GM19099 (cell line): Measurements from ENCODE around the gene GALT.

ENCODE experiments used
- POLR2A ChIP-seq: IDR thresholded peaks from 3 replicates; pipeline ENCODE4 v1.6.1; 2011; ENCODE audit warnings: low read depth; ENCODE audit not compliant: insufficient read length; ENCODE audit errors: extremely low read depth

The GALT gene

GRCh38 chr9:34646211-34647083 lies at the start of gene GALT:
Gene GALT (plus strand): TSS chr9:34646675. CDS start chr9:34646705, 30 bp downstream.
- peak; percentile 74 for TF ChIP-seq POLR2A

GRCh38 chr9:34599546-34599945 lies 46.9 kb upstream of the GALT start:
- no peak for TF ChIP-seq POLR2A

- TF ChIP-seq POLR2A = no peak
These were observed 45.6 kb upstream of the GALT start for GRCh38 chr9:34600908-34601307.

GRCh38 chr9:34601937-34602573 lies 44.4 kb upstream of the GALT start:
- TF ChIP-seq POLR2A = no peak

GRCh38 chr9:34603610-34604231 lies 42.8 kb upstream of the GALT start:
- no peak for TF ChIP-seq POLR2A

- no peak for TF ChIP-seq POLR2A
These were observed 40.3 kb upstream of the GALT start for GRCh38 chr9:34606190-34606589.

- TF ChIP-seq POLR2A = no peak
These were observed 39.6 kb upstream of the GALT start for GRCh38 chr9:34606905-34607304.

GRCh38 chr9:34607331-34607730 lies 39.1 kb upstream of the GALT start:
- TF ChIP-seq POLR2A = no peak

- TF ChIP-seq POLR2A = no peak
These were observed 35.9 kb upstream of the GALT start for GRCh38 chr9:34610434-34611206.

GRCh38 chr9:34611251-34611810 lies 35.1 kb upstream of the GALT start:
- no peak for TF ChIP-seq POLR2A

GRCh38 chr9:34611811-34612787 lies 34.4 kb upstream of the GALT start, which contains the start of gene RPP25L:
Gene RPP25L (minus strand): TSS chr9:34612097. CDS start chr9:34611296, 801 bp downstream.
- TF ChIP-seq POLR2A = peak; percentile 96

GRCh38 chr9:34612788-34613390 lies 33.6 kb upstream of the GALT start:
- no peak for TF ChIP-seq POLR2A

- TF ChIP-seq POLR2A = no peak
These were observed 31.3 kb upstream of the GALT start for GRCh38 chr9:34615132-34615531.
